Metanephros (tissue), 2 donors: Measurements from ENCODE around the gene ZSWIM4. TPM values are rescaled to one million over a fixed set of nuclear protein-coding genes. Genes with fewer than 3 reads are reported as not detected.

Source experiments
- small RNA-seq: library from RNA; depleted of rRNA; stranded (forward); fragments of <200 nt; gene quantifications from one replicate; pipeline ENCODE3, GENCODE V24; 2014; ENCODE audit warnings: low replicate concordance
- total RNA-seq: library from RNA; depleted of rRNA; stranded (reverse); fragments of >200 nt; gene quantifications from one replicate; pipeline ENCODE4 v1.2.3, GENCODE V29; 2014

The ZSWIM4 gene
- 15.9 TPM for total RNA-seq

DNA sequence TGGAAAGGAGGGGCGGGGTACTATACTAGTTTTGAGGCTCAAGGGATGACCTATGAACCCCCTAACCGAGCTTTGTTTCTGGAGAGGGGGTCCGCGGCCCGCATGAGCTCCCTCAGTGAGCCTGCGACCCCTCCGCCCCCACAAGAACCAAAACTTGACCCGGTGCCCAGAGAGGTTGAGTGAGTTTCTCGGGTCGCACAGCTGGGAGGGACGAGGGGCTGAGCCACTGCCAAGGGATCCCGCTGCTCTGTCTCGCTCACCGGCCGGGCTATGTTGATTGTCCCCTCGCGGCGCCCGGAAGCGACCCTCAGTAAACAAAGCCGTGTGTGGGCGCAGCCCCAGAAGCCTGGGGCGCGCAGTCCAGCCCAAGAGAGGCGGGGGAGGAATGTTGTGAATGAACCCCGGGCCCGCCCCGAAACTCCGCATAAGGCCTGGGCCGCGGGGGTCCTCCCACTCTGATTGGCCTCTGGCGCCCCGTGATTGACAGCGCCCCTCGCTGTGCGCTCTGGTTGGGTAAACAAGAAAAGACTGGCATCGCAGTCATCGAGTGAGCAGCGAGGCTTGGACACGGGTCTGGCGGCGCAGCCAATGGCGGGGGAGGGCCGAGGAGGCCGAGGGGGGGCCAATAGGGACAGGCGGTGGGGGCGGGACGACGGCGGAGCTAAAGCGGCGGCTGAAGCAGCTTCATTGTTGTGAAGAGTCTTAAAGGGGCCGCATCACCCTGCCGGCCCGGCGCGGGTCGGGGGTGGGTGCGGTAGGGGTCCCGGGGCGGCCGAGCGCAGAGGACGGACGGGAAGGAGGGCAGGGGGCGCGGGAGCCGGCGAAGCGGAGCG lies at the start of gene ZSWIM4:
Gene ZSWIM4, plus strand, starts transcription at position 687 of the 833 bp plus-strand sequence. CDS start 206 bp downstream, outside the sequence.

DNA sequence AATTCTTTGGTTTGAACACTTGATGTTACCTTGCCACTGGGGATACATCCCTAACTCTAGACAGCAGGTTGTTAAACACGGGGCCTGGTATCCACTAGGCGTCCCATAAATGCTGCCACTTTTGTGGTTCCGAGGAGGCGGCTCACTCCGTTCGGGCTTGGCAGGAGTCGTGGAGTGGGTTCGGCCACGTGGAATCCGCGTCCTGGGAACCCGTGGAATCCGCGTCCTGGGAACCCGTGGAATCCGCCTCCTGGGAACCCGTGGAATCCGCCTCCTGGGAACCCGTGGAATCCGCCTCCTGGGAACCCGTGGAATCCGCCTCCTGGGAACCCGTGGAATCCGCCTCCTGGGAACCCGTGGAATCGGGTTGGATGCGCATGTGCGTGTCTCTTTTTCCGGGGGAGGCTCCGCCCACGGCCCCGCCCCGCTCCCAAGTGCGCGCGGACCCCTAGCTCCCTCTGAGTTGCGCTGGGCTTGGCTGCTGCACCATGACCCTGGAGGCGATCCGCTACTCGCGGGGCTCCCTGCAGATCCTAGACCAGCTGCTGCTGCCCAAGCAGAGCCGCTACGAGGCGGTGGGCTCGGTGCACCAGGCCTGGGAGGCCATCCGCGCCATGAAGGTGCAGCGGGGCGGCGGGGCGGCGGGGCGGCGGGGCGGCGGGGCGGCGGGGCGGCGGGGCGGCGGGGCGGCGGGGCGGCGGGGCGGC lies 31.0 kb upstream of the ZSWIM4 start, which contains the start of gene MRI1:
Gene MRI1, plus strand, starts transcription at position 422 of the 707 bp plus-strand sequence. Its CDS starts 67 bp downstream, at position 489.

DNA sequence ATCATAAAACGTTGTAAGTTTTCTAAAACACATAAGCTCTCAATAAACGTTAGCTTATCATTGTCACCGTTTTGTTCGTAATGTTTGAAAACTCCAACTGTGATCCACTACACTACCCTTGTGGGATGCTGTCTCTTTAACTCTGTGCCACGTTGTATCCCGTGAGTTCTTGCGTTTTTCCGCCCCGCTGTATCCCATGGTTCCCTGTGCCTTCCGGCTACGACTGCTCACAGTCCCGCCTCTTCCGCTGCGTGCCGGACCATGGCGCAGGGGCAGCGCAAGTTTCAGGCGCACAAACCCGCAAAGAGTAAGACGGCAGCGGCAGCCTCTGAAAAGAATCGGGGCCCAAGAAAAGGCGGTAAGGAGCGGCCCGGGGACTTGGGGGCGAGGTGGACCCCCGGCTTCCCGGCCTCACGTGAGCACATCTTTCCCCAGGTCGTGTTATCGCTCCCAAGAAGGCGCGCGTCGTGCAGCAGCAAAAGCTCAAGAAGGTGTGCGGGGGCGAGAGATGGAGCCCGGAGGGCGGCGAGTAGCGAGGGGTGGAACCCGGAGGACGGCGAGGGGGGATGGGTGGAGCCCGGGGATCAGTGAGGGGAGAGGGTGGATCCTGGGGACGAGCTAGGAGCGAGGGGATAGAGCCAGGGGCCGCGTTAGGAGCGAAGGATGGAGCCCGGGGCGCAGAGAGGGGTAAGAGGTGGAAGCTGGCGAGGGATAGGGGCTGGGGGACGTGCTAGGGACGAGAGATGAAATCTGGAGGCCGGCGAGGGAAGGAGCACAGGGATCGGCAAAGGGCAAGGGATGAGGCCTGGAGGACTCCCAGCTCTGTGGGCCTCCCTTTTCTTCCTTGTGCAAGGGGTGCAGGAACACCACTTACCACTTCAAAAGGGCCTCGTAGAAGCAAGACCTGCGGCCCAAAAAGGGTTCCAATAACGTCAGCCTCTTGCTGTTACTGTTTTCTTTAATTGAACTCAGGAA lies 20.7 kb upstream of the ZSWIM4 start, which contains the start of gene C19orf53:
Gene C19orf53, plus strand, starts transcription at position 240 of the 975 bp plus-strand sequence. Its CDS starts 22 bp downstream, at position 262.

DNA sequence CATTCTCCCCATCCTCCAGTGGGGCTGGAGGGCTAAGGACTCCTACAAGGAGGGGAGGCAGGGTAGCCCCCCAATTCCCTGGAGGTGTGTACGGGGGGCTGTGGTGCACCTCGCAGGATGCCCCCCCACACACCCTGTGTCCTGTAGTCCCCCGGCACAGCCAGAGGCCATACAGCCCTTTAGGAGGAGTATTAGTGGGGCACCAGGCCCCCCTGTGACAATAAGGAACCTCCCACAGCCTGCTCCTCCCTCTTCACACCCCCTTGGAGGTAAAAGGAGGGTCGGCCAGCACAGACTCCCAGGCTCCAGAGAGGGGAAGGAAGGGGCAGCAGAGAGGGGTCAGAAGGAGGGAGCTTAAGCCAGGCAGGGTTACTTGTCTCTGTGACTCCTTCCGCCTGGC lies 81.6 kb downstream of the ZSWIM4 start, which contains the start of gene NANOS3:
Gene NANOS3, plus strand, starts transcription at position 301 of the 400 bp plus-strand sequence. CDS start 115 bp downstream, outside the sequence.

Small RNAs within 50 kb of the gene (small RNA-seq; reads per million reads assigned to genes)
- gene MIR181C (241 reads per million, percentile 98 among the genes with 10 or more reads in this experiment), gene MIR181D (60.6 reads per million, percentile 97 among the genes with 10 or more reads in this experiment), gene RN7SL619P (not detected)

Other genes starting within 250 kb of the ZSWIM4 start
- 67.3 TPM for gene MRI1, start 30.9 kb upstream of the ZSWIM4 start, total RNA-seq
- gene C19orf53, start 21.0 kb upstream of the ZSWIM4 start, total RNA-seq, result 48.1 TPM
- gene NANOS3, start 81.7 kb downstream of the ZSWIM4 start, total RNA-seq, result not detected
- 4.2 TPM for gene BRME1, start 110.7 kb downstream of the ZSWIM4 start, total RNA-seq
- 19.6 TPM for gene CC2D1A, start 110.8 kb downstream of the ZSWIM4 start, total RNA-seq
- gene PODNL1, start 143.0 kb downstream of the ZSWIM4 start, total RNA-seq, result 0.76 TPM
- 23.9 TPM for gene DCAF15, start 157.1 kb downstream of the ZSWIM4 start, total RNA-seq
- 14.8 TPM for gene RFX1, start 210.9 kb downstream of the ZSWIM4 start, total RNA-seq
- gene RLN3, start 232.7 kb downstream of the ZSWIM4 start, total RNA-seq, result not detected
- 7.2 TPM for gene IL27RA, start 236.3 kb downstream of the ZSWIM4 start, total RNA-seq